Left renal pelvis (tissue), 4 donors: Measurements from ENCODE around the gene TENT5C. TPM values are rescaled to one million over a fixed set of nuclear protein-coding genes. Genes with fewer than 3 reads are reported as not detected.

Experiments
- DNase-seq, 4 donors: peaks; one replicate each; pipeline ENCODE4 v3.0.0-alpha.2; 2013; ENCODE audit warnings: low read depth in 4 of 4, low spot score in 3 of 4
- polyA plus RNA-seq, 4 donors: library from polyadenylated mRNA; unstranded; fragments of 120-200 nt; gene quantifications; one replicate each; pipeline ENCODE4 v1.2.1, GENCODE V29; 2013; ENCODE audit not compliant: insufficient read length in 4 of 4

The TENT5C gene
- polyA plus RNA-seq, 4 donors = 3.0 to 13.4 (median 3.4) TPM

GRCh38 chr1:117611894-117612483 lies 6.1 kb downstream of the TENT5C start:
- no peak for DNase-seq

DNA sequence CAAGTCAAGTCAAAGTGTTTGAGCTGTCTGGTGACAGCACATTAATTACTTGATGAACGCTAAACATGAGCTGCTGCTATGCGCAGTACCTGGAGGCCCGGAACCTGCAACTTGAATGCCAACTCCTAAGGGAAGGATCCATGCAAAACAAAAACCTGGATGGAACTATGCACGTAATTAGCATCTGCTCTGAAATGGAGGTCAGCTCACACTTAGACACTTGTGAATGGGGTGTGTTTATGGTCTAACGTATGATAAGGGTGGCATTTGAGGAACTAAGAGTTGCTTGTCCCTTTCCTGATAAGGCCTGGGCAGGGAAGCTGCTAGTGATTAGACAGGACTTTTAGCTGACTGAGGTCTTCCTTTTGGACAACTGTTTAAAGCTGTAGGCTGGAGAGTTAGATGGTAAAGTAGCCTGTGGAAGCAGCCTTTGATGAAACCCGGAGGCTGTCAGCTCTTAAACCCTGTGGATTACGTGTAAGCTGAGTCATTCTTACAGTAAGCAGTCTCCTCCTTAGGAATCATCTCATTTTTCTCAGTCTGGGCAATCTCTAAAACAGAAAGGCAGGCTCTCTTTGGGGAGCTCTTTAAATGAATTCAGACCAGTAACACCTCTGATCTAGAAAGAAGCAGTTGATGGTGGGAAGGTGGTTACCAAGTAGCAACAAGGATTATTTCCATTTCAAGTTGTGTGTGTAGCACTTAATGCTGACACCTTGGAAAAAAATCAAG lies 6.8 kb downstream of the TENT5C start:
- DNase-seq = no peak

DNA sequence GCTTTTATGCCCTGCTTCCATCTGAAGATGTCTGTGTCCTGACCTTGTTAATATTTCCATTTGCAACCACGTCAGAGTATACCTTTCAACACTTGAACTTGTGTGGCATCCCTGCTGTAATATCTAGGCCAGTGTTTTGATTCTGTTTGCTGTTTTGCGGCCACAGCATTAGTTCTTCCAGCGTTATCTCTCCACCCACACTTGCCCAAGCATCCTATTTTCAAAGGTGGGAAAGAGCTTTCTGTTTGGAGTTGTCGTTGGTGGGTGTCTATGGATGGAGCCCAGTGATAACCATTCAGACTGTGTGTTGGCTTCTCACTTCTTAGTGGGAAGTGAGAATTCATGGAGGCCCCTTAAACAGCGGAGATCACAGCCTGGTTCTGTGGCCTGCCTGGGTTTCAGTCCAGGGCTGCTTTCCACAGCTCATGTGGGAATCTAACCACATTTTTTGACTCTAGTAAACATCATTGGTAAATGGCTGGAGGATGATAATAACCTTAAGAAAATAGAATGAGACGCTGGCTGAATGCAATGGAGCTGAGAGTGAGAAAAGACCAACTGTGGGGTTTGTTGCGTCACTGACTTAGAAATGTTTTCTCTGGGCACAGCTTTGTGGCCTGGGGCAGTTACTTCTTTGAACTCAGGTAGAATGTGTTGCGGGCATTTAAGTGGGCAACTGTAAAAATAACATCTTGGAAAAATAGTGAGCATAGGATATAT lies 7.6 kb downstream of the TENT5C start:
- no peak for DNase-seq

- DNase-seq = no peak
Observed at GRCh38 chr1:117613969-117614729, 8.3 kb downstream of the TENT5C start.

GRCh38 chr1:117615474-117615873 lies 9.6 kb downstream of the TENT5C start:
- no peak for DNase-seq

- no peak for DNase-seq
Observed at GRCh38 chr1:117616356-117616755, 10.5 kb downstream of the TENT5C start.

DNA sequence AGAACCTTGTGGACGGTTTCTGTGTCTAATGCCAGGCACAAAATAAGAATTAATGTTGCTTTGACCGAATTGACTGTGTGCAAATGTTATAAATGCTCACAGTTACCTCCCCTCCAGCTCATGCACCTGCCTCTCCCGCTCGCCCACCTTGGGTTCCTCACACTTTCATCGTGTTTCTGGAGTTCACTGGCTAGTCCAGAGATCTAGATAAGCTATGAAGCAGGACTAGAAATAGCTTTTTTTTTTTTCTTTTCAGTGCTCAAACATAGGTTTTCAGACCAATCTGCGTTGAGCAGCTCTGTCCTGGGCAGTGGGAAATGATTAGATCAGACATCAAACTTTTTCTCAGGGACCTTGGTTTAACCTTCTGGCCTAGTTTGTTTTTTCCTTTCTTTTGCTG lies 11.1 kb downstream of the TENT5C start:
- no peak for DNase-seq

GRCh38 chr1:117618450-117619122 lies 12.7 kb downstream of the TENT5C start:
- DNase-seq = no peak

GRCh38 chr1:117620440-117620839 lies 14.6 kb downstream of the TENT5C start:
- no peak for DNase-seq

- no peak for DNase-seq
Observed at GRCh38 chr1:117621316-117621715, 15.5 kb downstream of the TENT5C start.

- no peak for DNase-seq
Observed at GRCh38 chr1:117622726-117623125, 16.9 kb downstream of the TENT5C start.

DNA sequence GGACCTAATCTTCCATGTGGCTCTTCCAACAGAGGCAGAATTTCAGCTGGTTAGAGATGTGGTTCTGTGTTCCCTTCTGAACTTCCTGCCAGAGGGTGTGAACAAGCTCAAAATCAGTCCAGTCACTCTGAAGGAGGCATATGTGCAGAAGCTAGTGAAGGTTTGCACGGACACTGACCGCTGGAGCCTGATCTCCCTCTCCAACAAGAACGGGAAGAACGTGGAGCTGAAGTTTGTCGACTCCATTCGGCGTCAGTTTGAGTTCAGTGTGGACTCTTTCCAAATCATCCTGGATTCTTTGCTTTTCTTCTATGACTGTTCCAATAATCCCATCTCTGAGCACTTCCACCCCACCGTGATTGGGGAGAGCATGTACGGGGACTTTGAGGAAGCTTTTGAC lies 17.3 kb downstream of the TENT5C start:
- DNase-seq = no peak

- DNase-seq = no peak
Observed at GRCh38 chr1:117623698-117624097, 17.9 kb downstream of the TENT5C start.

GRCh38 chr1:117627546-117628130 lies 21.8 kb downstream of the TENT5C start:
- no peak for DNase-seq

GRCh38 chr1:117628343-117628742 lies 22.5 kb downstream of the TENT5C start:
- no peak for DNase-seq

GRCh38 chr1:117629625-117630422 lies 24.0 kb downstream of the TENT5C start:
- DNase-seq = no peak

DNA sequence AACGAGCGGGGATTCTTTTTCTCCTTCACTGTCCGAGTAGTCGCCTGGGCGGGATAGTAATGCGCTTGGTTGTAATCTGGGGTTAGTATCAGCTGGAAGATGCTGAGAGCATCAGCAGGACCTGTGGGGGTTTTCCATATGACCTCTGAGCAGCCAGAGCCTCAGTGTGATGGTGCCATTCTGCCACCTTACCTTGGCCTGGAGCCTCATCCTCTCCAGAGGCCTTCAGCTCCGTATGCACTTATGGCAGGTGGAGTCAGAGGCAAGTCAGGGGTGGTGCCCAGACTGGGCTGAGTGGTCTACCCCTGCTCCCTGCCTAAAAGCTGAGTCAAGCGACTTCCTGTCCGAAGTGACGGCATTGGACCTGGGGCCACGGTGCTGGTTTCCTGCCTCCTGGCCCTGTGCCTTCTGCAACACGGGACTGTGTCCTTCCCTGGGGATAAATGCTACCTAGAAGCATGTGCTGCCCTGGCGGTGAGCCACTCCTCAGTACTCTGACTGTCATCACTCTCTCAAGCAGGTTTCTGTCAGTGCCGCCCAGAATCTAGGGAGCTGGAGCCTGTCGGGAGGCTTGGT lies 24.7 kb downstream of the TENT5C start:
- DNase-seq = no peak

DNA sequence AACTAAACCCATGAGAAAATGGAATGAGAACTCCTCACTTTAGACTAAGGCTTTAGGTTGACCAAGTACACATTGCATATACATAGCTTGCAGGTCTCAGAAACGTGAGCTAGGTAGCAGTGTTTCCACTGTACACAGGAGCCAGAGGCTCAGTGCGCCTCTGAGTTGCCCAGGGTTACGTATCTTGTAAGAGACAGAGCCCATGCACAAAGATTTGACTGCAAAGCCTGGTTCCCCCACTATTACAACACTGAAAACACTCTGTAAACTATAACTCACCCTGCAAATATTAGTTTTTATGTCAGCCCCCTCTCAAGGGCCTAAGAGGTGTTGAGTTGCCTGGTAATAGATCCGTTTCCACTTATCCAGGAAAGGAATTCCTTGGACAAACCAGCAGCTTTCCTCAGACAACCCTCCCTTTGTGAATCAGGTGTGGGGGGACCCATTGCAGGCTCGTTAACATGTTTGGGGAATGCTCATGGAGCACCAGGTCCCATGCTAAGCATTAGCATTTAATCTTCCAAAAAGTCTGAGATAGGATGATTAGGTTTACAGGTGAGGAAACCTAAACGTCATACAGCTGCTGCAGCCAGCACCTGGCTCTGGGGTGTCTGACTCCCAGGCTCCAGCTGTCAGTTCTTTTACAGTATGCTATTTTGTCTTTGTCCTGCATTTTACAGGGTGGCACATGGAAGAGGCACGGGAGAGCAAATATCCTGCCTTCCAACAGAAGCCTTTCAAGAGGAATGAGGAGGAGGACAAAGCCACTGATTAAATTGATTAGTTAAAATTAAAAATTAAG lies 25.7 kb downstream of the TENT5C start:
- no peak for DNase-seq
